ENCODE data around the gene GRK5. TPM values are rescaled to one million over a fixed set of nuclear protein-coding genes. Genes with fewer than 3 reads are reported as not detected.

GRK5 gene
- total RNA-seq, 5 donors from 2014 or later (not counting 1 experiment from before 2014, with no cell fraction given) = 21.7 to 36.8 (median 30.6) TPM

GRCh38 chr10:119399466-119399865 is 192.1 kb downstream of the GRK5 start:
- no peak overlapping the region for H3K27ac Mint-ChIP-seq
- ChIA-PET CTCF (interaction anchor here in 1 of 2 donors (0.6 kb wide), 1 partner anchor 30 kb away, joined by 3 read pairs; no protein-coding TSS in a partner anchor), POLR2A (no interaction called here)
- H3K27me3 Mint-ChIP-seq = no peaks in the 10 kb centered on the region
- Histone ChIP-seq H3K9me3 (no peaks in the 10 kb centered on the region), H3K36me3 (ENCODE audit: control insufficient read depth in 2 of 2, extremely low read depth in 1 of 2, insufficient read depth in 1 of 2, low read length in 1 of 2) (peaks cover 0 to 13% of the 10 kb centered on the region in 2 donors), H3K4me1 (ENCODE audit: control insufficient read depth in 1 of 2, extremely low read depth in 1 of 2, insufficient read depth in 2 of 2, low read length in 2 of 2) (peaks cover 0 to 4% of the 10 kb centered on the region in 2 experiments), H3K4me3 (ENCODE audit: control insufficient read depth in 1 of 2, extremely low read depth in 1 of 2, low read length in 1 of 2) (no peak overlapping the region), H3K27ac (ENCODE audit: low read length) (no peak overlapping the region), H3K27me3 (replicated peaks in 1 of 2; ENCODE audit: control insufficient read depth in 2 of 2, extremely low read depth in 1 of 2, insufficient read depth in 2 of 2, low read length in 1 of 2) (no peaks in the 10 kb centered on the region)
- WGBS (ENCODE audit: insufficient coverage) = 96% methylated on average over 3 of the region's 3 CpGs
- no peaks in the 10 kb centered on the region for H3K9me3 Mint-ChIP-seq
- DNase-seq (no peak), ATAC-seq (replicated peaks in 1 of 4) (no peak)
- no peak overlapping the region for H3K4me3 Mint-ChIP-seq
- peaks cover 26% of the 10 kb centered on the region for H3K36me3 Mint-ChIP-seq
- H3K4me1 Mint-ChIP-seq = peaks cover 3 to 7% (median 5%) of the 10 kb centered on the region in 3 donors

- DNase-seq (no peak), ATAC-seq (replicated peaks in 1 of 4) (no peak)
- Histone ChIP-seq H3K9me3 (no peaks in the 10 kb centered on the region), H3K4me3 (ENCODE audit: control insufficient read depth in 1 of 2, extremely low read depth in 1 of 2, low read length in 1 of 2) (no peak overlapping the region), H3K36me3 (ENCODE audit: control insufficient read depth in 2 of 2, extremely low read depth in 1 of 2, insufficient read depth in 1 of 2, low read length in 1 of 2) (peaks cover 0 to 13% of the 10 kb centered on the region in 2 donors), H3K27me3 (replicated peaks in 1 of 2; ENCODE audit: control insufficient read depth in 2 of 2, extremely low read depth in 1 of 2, insufficient read depth in 2 of 2, low read length in 1 of 2) (no peaks in the 10 kb centered on the region), H3K4me1 (ENCODE audit: control insufficient read depth in 1 of 2, extremely low read depth in 1 of 2, insufficient read depth in 2 of 2, low read length in 2 of 2) (no peaks in the 10 kb centered on the region), H3K27ac (ENCODE audit: low read length) (no peak overlapping the region)
- H3K36me3 Mint-ChIP-seq = peaks cover 26% of the 10 kb centered on the region
- 74% methylated on average over 8 of the region's 14 CpGs for WGBS (ENCODE audit: insufficient coverage)
- no peak overlapping the region for H3K4me3 Mint-ChIP-seq
- no peaks in the 10 kb centered on the region for H3K9me3 Mint-ChIP-seq
- no peaks in the 10 kb centered on the region for H3K27me3 Mint-ChIP-seq
- H3K4me1 Mint-ChIP-seq = peaks cover 0 to 5% (median 0%) of the 10 kb centered on the region in 3 donors
- H3K27ac Mint-ChIP-seq = no peak overlapping the region
- ChIA-PET POLR2A (interaction anchor here in 1 of 2 donors (0.6 kb wide), 1 partner anchor 196 kb away, joined by 9 read pairs; no protein-coding TSS in a partner anchor), CTCF (no interaction called here)
Measured at GRCh38 chr10:119401671-119402395, 194.5 kb downstream of the GRK5 start.

GRCh38 chr10:119403921-119404320 is 196.6 kb downstream of the GRK5 start:
- ATAC-seq (replicated peaks in 1 of 4) (no peak), DNase-seq (no peak)
- WGBS (ENCODE audit: insufficient coverage) = no CpG with 5 or more reads among the region's 1 CpG
- POLR2A ChIA-PET = no interaction called here
- Histone ChIP-seq H3K9me3 (no peaks in the 10 kb centered on the region), H3K4me1 (ENCODE audit: control insufficient read depth in 1 of 2, extremely low read depth in 1 of 2, insufficient read depth in 2 of 2, low read length in 2 of 2) (no peaks in the 10 kb centered on the region), H3K27me3 (replicated peaks in 1 of 2; ENCODE audit: control insufficient read depth in 2 of 2, extremely low read depth in 1 of 2, insufficient read depth in 2 of 2, low read length in 1 of 2) (no peaks in the 10 kb centered on the region), H3K36me3 (ENCODE audit: control insufficient read depth in 2 of 2, extremely low read depth in 1 of 2, insufficient read depth in 1 of 2, low read length in 1 of 2) (peaks cover 0 to 3% of the 10 kb centered on the region in 2 donors), H3K27ac (ENCODE audit: low read length) (no peak overlapping the region), H3K4me3 (ENCODE audit: control insufficient read depth in 1 of 2, extremely low read depth in 1 of 2, low read length in 1 of 2) (no peak overlapping the region)
- Mint-ChIP-seq H3K36me3 (peaks cover 26% of the 10 kb centered on the region), H3K4me3 (no peak overlapping the region), H3K27me3 (no peaks in the 10 kb centered on the region), H3K9me3 (no peaks in the 10 kb centered on the region), H3K27ac (no peak overlapping the region), H3K4me1 (peaks cover 0 to 7% (median 0%) of the 10 kb centered on the region in 3 donors)
- CTCF ChIA-PET = no interaction called here

GRCh38 chr10:119404719-119405519 is 197.5 kb downstream of the GRK5 start:
- Mint-ChIP-seq H3K36me3 (peaks cover 16% of the 10 kb centered on the region), H3K4me1 (peaks cover 0 to 7% (median 0%) of the 10 kb centered on the region in 3 donors), H3K27me3 (no peaks in the 10 kb centered on the region), H3K9me3 (no peaks in the 10 kb centered on the region), H3K27ac (no peak overlapping the region), H3K4me3 (no peak overlapping the region)
- no peak for ATAC-seq (replicated peaks in 1 of 4)
- Histone ChIP-seq H3K27ac (ENCODE audit: low read length) (no peak overlapping the region), H3K9me3 (no peaks in the 10 kb centered on the region), H3K36me3 (ENCODE audit: control insufficient read depth in 2 of 2, extremely low read depth in 1 of 2, insufficient read depth in 1 of 2, low read length in 1 of 2) (no peaks in the 10 kb centered on the region), H3K4me3 (ENCODE audit: control insufficient read depth in 1 of 2, extremely low read depth in 1 of 2, low read length in 1 of 2) (no peak overlapping the region), H3K4me1 (ENCODE audit: control insufficient read depth in 1 of 2, extremely low read depth in 1 of 2, insufficient read depth in 2 of 2, low read length in 2 of 2) (no peaks in the 10 kb centered on the region), H3K27me3 (replicated peaks in 1 of 2; ENCODE audit: control insufficient read depth in 2 of 2, extremely low read depth in 1 of 2, insufficient read depth in 2 of 2, low read length in 1 of 2) (no peaks in the 10 kb centered on the region)
- ChIA-PET CTCF (no interaction called here), POLR2A (interaction anchor here in 1 of 2 donors (0.6 kb wide), 1 partner anchor 216 kb away, joined by 3 read pairs; no protein-coding TSS in a partner anchor)
- no peak for DNase-seq
- 95% methylated on average over 7 of the region's 13 CpGs for WGBS (ENCODE audit: insufficient coverage)

GRCh38 chr10:119405520-119405807 is 198.1 kb downstream of the GRK5 start:
- H3K36me3 Mint-ChIP-seq = peaks cover 11% of the 10 kb centered on the region
- no peaks in the 10 kb centered on the region for H3K27me3 ChIP-seq (replicated peaks in 1 of 2; ENCODE audit: control insufficient read depth in 2 of 2, extremely low read depth in 1 of 2, insufficient read depth in 2 of 2, low read length in 1 of 2)

GRCh38 chr10:119406137-119406536 is 198.8 kb downstream of the GRK5 start:
- Histone ChIP-seq H3K4me1 (ENCODE audit: control insufficient read depth in 1 of 2, extremely low read depth in 1 of 2, insufficient read depth in 2 of 2, low read length in 2 of 2) (no peaks in the 10 kb centered on the region), H3K36me3 (ENCODE audit: control insufficient read depth in 2 of 2, extremely low read depth in 1 of 2, insufficient read depth in 1 of 2, low read length in 1 of 2) (peaks cover 0 to 2% of the 10 kb centered on the region in 2 donors), H3K9me3 (no peaks in the 10 kb centered on the region), H3K27ac (ENCODE audit: low read length) (no peak overlapping the region), H3K27me3 (replicated peaks in 1 of 2; ENCODE audit: control insufficient read depth in 2 of 2, extremely low read depth in 1 of 2, insufficient read depth in 2 of 2, low read length in 1 of 2) (no peaks in the 10 kb centered on the region), H3K4me3 (ENCODE audit: control insufficient read depth in 1 of 2, extremely low read depth in 1 of 2, low read length in 1 of 2) (no peak overlapping the region)
- CTCF ChIA-PET = interaction anchor here in 1 of 2 donors (1.7 kb wide), 1 partner anchor 207 kb away, joined by 5 read pairs; no protein-coding TSS in a partner anchor
- POLR2A ChIA-PET = no interaction called here
- ATAC-seq (replicated peaks in 1 of 4) = no peak
- H3K27me3 Mint-ChIP-seq = no peaks in the 10 kb centered on the region
- peaks cover 0 to 7% (median 0%) of the 10 kb centered on the region in 3 donors for H3K4me1 Mint-ChIP-seq
- peak overlapping the region in 1 of 2 donors; percentile 48 for H3K27ac Mint-ChIP-seq
- 100% methylated on average over 1 of the region's 3 CpGs for WGBS (ENCODE audit: insufficient coverage)
- H3K9me3 Mint-ChIP-seq = no peaks in the 10 kb centered on the region
- no peak overlapping the region for H3K4me3 Mint-ChIP-seq
- DNase-seq = no peak
- H3K36me3 Mint-ChIP-seq = peaks cover 10% of the 10 kb centered on the region

More at GRCh38 chr10:119405520-119405807, 198.1 kb downstream of the GRK5 start:
- Mint-ChIP-seq H3K27me3 (no peaks in the 10 kb centered on the region), H3K27ac (no peak overlapping the region), H3K9me3 (no peaks in the 10 kb centered on the region), H3K4me1 (peaks cover 0 to 7% (median 0%) of the 10 kb centered on the region in 3 donors), H3K4me3 (no peak overlapping the region)
- 96% methylated on average over 6 of the region's 8 CpGs for WGBS (ENCODE audit: insufficient coverage)
- ATAC-seq (replicated peaks in 1 of 4) (no peak), DNase-seq (no peak)
- Histone ChIP-seq H3K36me3 (ENCODE audit: control insufficient read depth in 2 of 2, extremely low read depth in 1 of 2, insufficient read depth in 1 of 2, low read length in 1 of 2) (no peaks in the 10 kb centered on the region), H3K4me3 (ENCODE audit: control insufficient read depth in 1 of 2, extremely low read depth in 1 of 2, low read length in 1 of 2) (no peak overlapping the region), H3K27ac (ENCODE audit: low read length) (no peak overlapping the region), H3K4me1 (ENCODE audit: control insufficient read depth in 1 of 2, extremely low read depth in 1 of 2, insufficient read depth in 2 of 2, low read length in 2 of 2) (no peaks in the 10 kb centered on the region), H3K9me3 (no peaks in the 10 kb centered on the region)
- ChIA-PET POLR2A (interaction anchor here in 1 of 2 donors (0.6 kb wide), 1 partner anchor 216 kb away, joined by 3 read pairs; no protein-coding TSS in a partner anchor), CTCF (no interaction called here)
